Right lobe of liver (tissue), 4 donors: ENCODE measurements around the gene WDR49.

Source experiments
- CTCF ChIP-seq, 4 donors: fragments of 200-600 bp in 3 of 4; fragments of 450-650 bp in 1 of 4; IDR thresholded peaks; one replicate each; pipeline versions ENCODE4 v1.5.1 to v1.8.0; 2016 to 2022; ENCODE audit warnings: antibody characterized with exemption in 4 of 4, mild to moderate bottlenecking in 2 of 4
- POLR2A ChIP-seq: fragments of 450-650 bp; IDR thresholded peaks from one replicate; pipeline ENCODE4 v1.6.1; 2017; ENCODE audit warnings: antibody characterized with exemption, mild to moderate bottlenecking
- donor health status: DM: no; HTN: no; CAD: no.
- donor health status: DM: no; HTN: no; CAD: no.
- donor health status: DM: no; HTN: yes; CAD: no.

GRCh38 chr3:167450675-167451074 is 203.1 kb downstream of the WDR49 start:
- TF ChIP-seq POLR2A (no peak), CTCF (IDR thresholded peaks at IDR 0.05) (no peak)
